Activated naive CD8-positive, alpha-beta T cell treated with anti-CD3 and anti-CD28 coated beads, Interleukin-2, amount 10 ng/mL, durations not matched to agents 7 days and 5 days (primary cell): Measurements from ENCODE around the gene NADSYN1. TPM values are rescaled to one million over a fixed set of nuclear protein-coding genes. Genes with fewer than 3 reads are reported as not detected.
"Not testable (repeated sequence)": the region's sequence is repeated elsewhere in the genome, so short reads cannot be mapped to it uniquely, and the experiment has no call there.

Experiments used
- ATAC-seq: fragments of 150-1000 bp; cut with Tn5 transposase; one replicate; pipeline ENCODE4 v1.10.0; 2021; ENCODE audit warnings: low read depth, moderate library complexity
- POLR2A ChIA-PET: fragments of 350-600 bp; sonication (Branson Sonifier 250); formaldehyde crosslinking; loops from one replicate; lab custom pipeline; 2021; ENCODE audit warnings: antibody characterized with exemption; lab: Charles Lee
- DNase-seq: peaks from one replicate; pipeline ENCODE4 v3.0.0; 2021
- H3K27ac Mint-ChIP-seq: one replicate; pipeline ENCODE4 v1.8.0; 2022; ENCODE audit warnings: mild to moderate bottlenecking, mixed read lengths
- H3K27me3 Mint-ChIP-seq: one replicate; pipeline ENCODE4 v1.8.0; 2022; ENCODE audit warnings: mild to moderate bottlenecking, moderate library complexity, mixed read lengths
- H3K36me3 Mint-ChIP-seq: one replicate; pipeline ENCODE4 v1.8.0; 2021; ENCODE audit warnings: mild to moderate bottlenecking, mixed read lengths
- H3K4me1 Mint-ChIP-seq: one replicate; pipeline ENCODE4 v1.8.0; 2021; ENCODE audit warnings: mixed read lengths
- H3K4me3 Mint-ChIP-seq: one replicate; pipeline ENCODE4 v1.8.0; 2022; ENCODE audit warnings: mild to moderate bottlenecking, moderate library complexity, mixed read lengths
- H3K9me3 Mint-ChIP-seq: one replicate; pipeline ENCODE4 v1.8.0; 2021; ENCODE audit warnings: mixed read lengths
- total RNA-seq, 2 experiments: library from RNA; stranded (reverse); gene quantifications; one replicate each; pipeline ENCODE4 v1.2.3, GENCODE V29; 2021

NADSYN1 gene
- total RNA-seq, 2 experiments from 2014 or later: 172 to 186 TPM

DNA sequence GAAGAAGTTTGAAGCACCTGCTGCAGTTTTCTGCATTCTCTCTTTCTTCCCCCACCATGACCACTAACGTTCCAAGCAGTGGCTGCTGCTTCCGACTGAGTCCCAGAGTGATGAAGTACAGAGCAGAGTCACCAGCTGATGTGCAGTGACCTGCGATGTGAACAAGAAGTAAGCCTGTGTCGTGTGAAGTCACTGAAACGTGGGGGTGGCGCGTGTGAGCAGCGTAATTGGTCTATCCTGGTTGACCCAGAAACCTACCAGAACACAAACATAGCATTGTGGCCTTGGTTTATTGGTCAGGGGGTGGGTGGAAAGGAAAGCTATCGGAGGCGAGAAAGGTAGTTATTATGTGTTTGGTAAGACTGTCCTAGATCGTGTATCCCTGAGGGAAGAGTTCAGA, 77.6 kb downstream of the NADSYN1 start:
- H3K36me3 Mint-ChIP-seq: no peaks in the 10 kb centered on the region
- no peak overlapping the region for H3K27ac Mint-ChIP-seq
- ATAC-seq (no peak), DNase-seq (no peak)
- POLR2A ChIA-PET: no interaction called here
- H3K9me3 Mint-ChIP-seq: no peaks in the 10 kb centered on the region
- no peak overlapping the region for H3K4me3 Mint-ChIP-seq
- H3K4me1 Mint-ChIP-seq: no peaks in the 10 kb centered on the region
- peaks cover 4% of the 10 kb centered on the region for H3K27me3 Mint-ChIP-seq

DNA sequence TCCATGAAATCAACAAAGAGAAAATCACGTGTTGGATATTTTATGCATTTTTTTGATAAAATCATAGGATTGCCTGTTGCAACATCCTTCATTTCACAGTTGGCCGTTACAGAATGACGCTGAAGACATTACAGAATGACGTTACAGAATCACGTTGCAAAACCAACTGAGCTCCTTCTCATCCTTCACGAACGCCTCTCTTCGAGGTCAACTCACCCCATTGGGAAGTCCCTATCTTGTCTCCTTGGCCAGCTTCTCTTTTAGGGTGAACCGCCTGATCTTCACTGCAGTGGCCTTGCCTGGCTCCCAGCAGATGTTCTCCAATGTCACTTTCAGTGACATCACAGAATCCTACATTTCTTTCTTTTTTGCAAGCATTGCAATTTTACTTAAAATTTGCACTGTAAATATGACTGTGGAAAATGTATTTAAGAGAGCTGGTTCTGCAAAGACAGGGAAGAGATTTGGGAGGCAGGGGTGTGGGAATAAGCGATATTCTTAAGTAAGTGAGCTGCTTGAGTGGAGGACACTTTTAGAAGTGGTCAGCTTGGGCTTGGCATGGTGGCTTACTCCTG, 79.1 kb downstream of the NADSYN1 start:
- no peak for ATAC-seq
- H3K36me3 Mint-ChIP-seq: no peaks in the 10 kb centered on the region
- no peaks in the 10 kb centered on the region for H3K4me1 Mint-ChIP-seq
- POLR2A ChIA-PET: no interaction called here
- H3K27me3 Mint-ChIP-seq: peaks cover 4% of the 10 kb centered on the region
- no peak overlapping the region for H3K4me3 Mint-ChIP-seq
- H3K9me3 Mint-ChIP-seq: no peaks in the 10 kb centered on the region
- no peak overlapping the region for H3K27ac Mint-ChIP-seq
- no peak for DNase-seq

GRCh38 chr11:71534711-71535608, 82.0 kb downstream of the NADSYN1 start:
- H3K36me3 Mint-ChIP-seq, H3K27me3 Mint-ChIP-seq, H3K27ac Mint-ChIP-seq, H3K4me3 Mint-ChIP-seq, DNase-seq, POLR2A ChIA-PET, H3K9me3 Mint-ChIP-seq, H3K4me1 Mint-ChIP-seq, ATAC-seq: not testable (repeated sequence)

DNA sequence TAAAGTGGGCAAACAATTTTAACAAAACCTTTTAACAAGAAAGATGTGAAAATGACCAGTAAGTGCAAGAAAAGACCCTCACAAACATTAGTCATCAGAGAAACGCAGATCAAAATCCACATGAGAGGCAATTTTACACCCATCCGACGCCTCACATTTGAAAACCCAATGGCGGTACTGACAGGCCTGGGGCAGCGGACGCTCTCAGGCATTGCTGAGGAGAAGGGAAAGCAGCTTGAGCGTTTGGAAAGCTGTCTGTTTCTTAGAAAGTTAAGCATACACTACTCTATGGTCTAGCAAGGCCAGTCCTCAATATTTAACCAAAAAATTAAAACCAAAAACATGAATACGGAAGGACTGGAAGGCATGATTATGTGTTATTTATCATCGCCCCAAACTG, 82.8 kb downstream of the NADSYN1 start:
- Mint-ChIP-seq H3K4me3 (no peak overlapping the region), H3K27me3 (no peaks in the 10 kb centered on the region), H3K4me1 (no peaks in the 10 kb centered on the region), H3K9me3 (no peaks in the 10 kb centered on the region), H3K27ac (no peak overlapping the region), H3K36me3 (no peaks in the 10 kb centered on the region)
- no peak for ATAC-seq
- POLR2A ChIA-PET: no interaction called here
- DNase-seq: no peak

- no peaks in the 10 kb centered on the region for H3K27me3 Mint-ChIP-seq
- no peaks in the 10 kb centered on the region for H3K4me1 Mint-ChIP-seq
- POLR2A ChIA-PET: no interaction called here
- no peak overlapping the region for H3K4me3 Mint-ChIP-seq
- DNase-seq (no peak), ATAC-seq (no peak)
- H3K36me3 Mint-ChIP-seq: no peaks in the 10 kb centered on the region
- H3K27ac Mint-ChIP-seq: no peak overlapping the region
- H3K9me3 Mint-ChIP-seq: no peaks in the 10 kb centered on the region
These were observed 84.5 kb downstream of the NADSYN1 start for GRCh38 chr11:71537537-71537936.

- H3K4me1 Mint-ChIP-seq, ATAC-seq, DNase-seq, POLR2A ChIA-PET, H3K27me3 Mint-ChIP-seq, H3K4me3 Mint-ChIP-seq, H3K36me3 Mint-ChIP-seq, H3K27ac Mint-ChIP-seq, H3K9me3 Mint-ChIP-seq: not testable (repeated sequence)
These were observed 85.1 kb downstream of the NADSYN1 start, which contains the start of gene KRTAP5-8 for GRCh38 chr11:71537977-71538665. KRTAP5-8 (plus strand) TSS chr11:71538025; CDS start chr11:71538056, 31 bp downstream.

- Mint-ChIP-seq H3K4me3 (no peak overlapping the region), H3K27ac (no peak overlapping the region), H3K36me3 (no peaks in the 10 kb centered on the region), H3K4me1 (peaks cover 3% of the 10 kb centered on the region), H3K9me3 (no peaks in the 10 kb centered on the region), H3K27me3 (no peaks in the 10 kb centered on the region)
- POLR2A ChIA-PET: no interaction called here
- no peak for DNase-seq
- ATAC-seq: no peak
These were observed 85.6 kb downstream of the NADSYN1 start for GRCh38 chr11:71538666-71538990.

GRCh38 chr11:71539017-71539416, 86.0 kb downstream of the NADSYN1 start:
- Mint-ChIP-seq H3K36me3 (no peaks in the 10 kb centered on the region), H3K9me3 (no peaks in the 10 kb centered on the region), H3K27ac (no peak overlapping the region), H3K27me3 (no peaks in the 10 kb centered on the region), H3K4me3 (no peak overlapping the region), H3K4me1 (peaks cover 5% of the 10 kb centered on the region)
- POLR2A ChIA-PET: no interaction called here
- no peak for ATAC-seq
- DNase-seq: no peak

DNA sequence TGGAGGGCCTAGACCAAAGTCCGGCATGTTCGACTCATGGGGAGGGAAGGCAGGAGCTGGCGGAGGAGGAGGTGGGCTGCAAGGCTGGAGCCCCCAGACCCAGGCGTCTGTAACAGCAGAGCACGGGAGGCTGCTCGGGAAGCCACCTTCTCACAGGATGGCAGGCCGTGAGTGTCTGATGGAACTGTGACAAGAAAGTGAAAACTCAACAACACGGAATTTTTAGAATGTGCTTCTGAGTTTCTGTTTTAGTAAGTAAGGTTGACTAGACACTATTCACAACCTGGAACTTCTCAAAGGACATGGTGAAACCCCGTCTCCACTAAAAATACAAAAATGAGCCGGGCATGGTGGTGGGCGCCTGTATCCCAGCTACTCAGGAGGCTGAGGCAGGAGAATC, 87.0 kb downstream of the NADSYN1 start:
- DNase-seq, H3K4me3 Mint-ChIP-seq, H3K27ac Mint-ChIP-seq, H3K4me1 Mint-ChIP-seq, H3K9me3 Mint-ChIP-seq, H3K27me3 Mint-ChIP-seq, POLR2A ChIA-PET, ATAC-seq, H3K36me3 Mint-ChIP-seq: not testable (repeated sequence)

- DNase-seq, H3K4me1 Mint-ChIP-seq, H3K36me3 Mint-ChIP-seq, H3K27ac Mint-ChIP-seq, H3K27me3 Mint-ChIP-seq, ATAC-seq, H3K4me3 Mint-ChIP-seq, H3K9me3 Mint-ChIP-seq, POLR2A ChIA-PET: not testable (repeated sequence)
These were observed 87.7 kb downstream of the NADSYN1 start for GRCh38 chr11:71540521-71541304.

DNA sequence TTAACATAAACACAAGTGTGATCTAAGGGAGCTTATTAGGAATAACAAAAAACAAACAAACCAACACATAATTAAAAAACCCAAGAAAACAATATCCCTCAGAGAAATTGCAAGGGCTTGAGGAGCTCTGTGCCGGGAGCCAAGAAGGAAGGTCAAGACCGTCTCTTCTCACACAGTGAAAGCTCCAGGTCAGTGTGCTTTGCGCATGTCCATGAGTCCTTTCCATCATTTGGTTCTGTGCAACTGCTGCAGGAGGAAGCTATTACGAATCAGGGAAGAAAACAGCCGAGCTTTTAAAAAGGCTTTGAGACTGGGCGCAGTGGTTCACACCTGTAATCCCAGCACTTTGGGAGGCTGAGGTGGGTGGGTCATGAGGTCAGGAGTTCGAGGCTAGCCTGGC, 89.4 kb downstream of the NADSYN1 start:
- Mint-ChIP-seq H3K4me1 (peaks cover 6% of the 10 kb centered on the region), H3K9me3 (no peaks in the 10 kb centered on the region), H3K27me3 (peaks cover 4% of the 10 kb centered on the region), H3K36me3 (no peaks in the 10 kb centered on the region), H3K27ac (no peak overlapping the region), H3K4me3 (no peak overlapping the region)
- DNase-seq (no peak), ATAC-seq (no peak)
- POLR2A ChIA-PET: no interaction called here

- Mint-ChIP-seq H3K27me3 (peaks cover 4% of the 10 kb centered on the region), H3K4me1 (peaks cover 6% of the 10 kb centered on the region), H3K9me3 (no peaks in the 10 kb centered on the region), H3K36me3 (no peaks in the 10 kb centered on the region), H3K4me3 (no peak overlapping the region), H3K27ac (no peak overlapping the region)
- POLR2A ChIA-PET: no interaction called here
- ATAC-seq (no peak), DNase-seq (no peak)
These were observed 90.1 kb downstream of the NADSYN1 start for GRCh38 chr11:71542879-71543777.
